UCSD-AML1 (cell line): ENCODE results near the gene TP53I11.

ENCODE experiments used
- DNase-seq: peaks from one replicate; lab custom pipeline; 2025; ENCODE audit not compliant: unreplicated experiment; lab: John Stamatoyannopoulos, UW

The TP53I11 gene

GRCh38 chr11:44979543-44980399 is 29.1 kb upstream of the TP53I11 start:
- no peak for DNase-seq

DNA sequence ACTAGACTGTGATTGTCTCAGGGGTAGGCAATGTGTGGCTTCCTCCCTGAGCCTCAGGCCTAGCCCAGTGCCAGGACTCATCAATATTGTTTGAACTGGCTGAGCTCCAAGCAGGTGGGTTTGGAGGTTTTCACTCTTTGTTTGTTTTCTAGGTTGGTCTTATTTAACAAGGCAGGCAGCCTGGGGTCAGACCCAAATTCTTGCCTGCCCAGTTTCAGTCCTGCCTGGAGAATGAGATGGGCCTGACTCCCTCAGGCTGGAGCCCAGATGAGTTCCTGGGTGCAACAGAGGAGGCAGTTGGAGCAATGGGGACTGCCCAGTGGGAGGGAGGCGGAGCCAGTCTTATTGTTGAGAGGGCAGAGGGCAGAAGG is 28.3 kb upstream of the TP53I11 start:
- DNase-seq, result no peak

- no peak for DNase-seq
These were observed 27.7 kb upstream of the TP53I11 start for GRCh38 chr11:44978274-44978960.

- DNase-seq, result no peak
These were observed 26.9 kb upstream of the TP53I11 start for GRCh38 chr11:44977493-44977984.

GRCh38 chr11:44976576-44976975 is 25.9 kb upstream of the TP53I11 start:
- no peak for DNase-seq

- DNase-seq, result no peak
These were observed 23.8 kb upstream of the TP53I11 start for GRCh38 chr11:44974402-44975000.

DNA sequence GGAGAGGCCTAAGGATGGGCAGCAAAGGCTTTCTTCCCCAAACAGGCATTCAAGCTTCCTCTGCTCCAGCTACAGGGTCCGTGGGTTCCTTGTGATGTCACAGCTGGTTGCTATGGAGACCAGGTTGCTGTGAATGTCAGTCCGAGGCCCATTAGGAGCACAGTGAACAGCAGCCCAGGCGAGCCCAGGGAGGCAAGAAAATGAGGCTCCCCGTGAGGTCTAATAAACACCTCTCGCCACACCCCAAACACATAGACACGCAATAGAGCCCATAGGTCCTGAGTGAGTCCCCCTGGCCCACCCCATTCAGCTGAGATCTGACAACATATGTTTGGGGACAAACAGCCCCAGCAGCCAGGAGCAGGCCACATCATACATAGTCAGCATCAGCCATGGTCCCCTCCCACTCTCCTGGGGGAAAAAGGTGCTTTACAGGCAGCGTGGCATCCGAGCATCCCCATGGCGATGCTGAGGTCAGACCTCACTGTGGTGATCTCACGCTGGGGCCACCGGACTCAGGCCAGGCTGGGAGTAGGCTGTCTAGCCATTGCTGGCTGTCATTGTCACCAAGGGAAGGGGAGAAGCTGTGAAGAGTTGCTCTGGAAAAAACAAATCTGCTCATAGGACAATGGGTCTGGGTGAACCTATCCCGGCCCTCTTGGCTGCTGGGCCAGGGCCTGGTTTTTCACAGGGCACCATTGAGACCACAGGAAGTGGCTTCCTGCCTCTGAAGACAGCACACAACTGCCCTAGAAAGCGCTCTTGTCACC is 23.1 kb upstream of the TP53I11 start:
- no peak for DNase-seq

- no peak for DNase-seq
These were observed 22.2 kb upstream of the TP53I11 start for GRCh38 chr11:44972746-44973435.

DNA sequence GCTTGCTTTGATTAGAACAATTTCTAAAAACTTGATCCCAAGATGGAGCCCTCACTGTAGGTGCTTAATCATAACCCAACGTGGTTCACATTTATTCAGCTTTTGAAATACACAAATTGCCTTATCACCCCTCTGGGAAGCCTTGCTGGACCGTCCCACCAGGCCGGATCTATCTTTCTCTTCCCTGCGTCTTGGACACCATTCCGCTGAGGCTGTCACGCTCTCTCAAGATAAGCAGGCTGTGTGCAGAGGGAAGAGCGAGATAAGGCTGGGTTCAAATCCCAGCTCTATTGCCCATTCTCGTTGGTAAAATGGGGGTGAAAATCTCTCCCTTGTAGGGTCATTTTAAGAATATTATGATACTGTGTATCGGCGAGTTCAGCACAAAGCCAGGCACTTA is 20.5 kb upstream of the TP53I11 start:
- DNase-seq, result no peak

GRCh38 chr11:44970293-44970692 is 19.6 kb upstream of the TP53I11 start:
- no peak for DNase-seq

- DNase-seq, result no peak
These were observed 19.1 kb upstream of the TP53I11 start for GRCh38 chr11:44969651-44970252.

GRCh38 chr11:44968510-44968909 is 17.8 kb upstream of the TP53I11 start:
- no peak for DNase-seq

DNA sequence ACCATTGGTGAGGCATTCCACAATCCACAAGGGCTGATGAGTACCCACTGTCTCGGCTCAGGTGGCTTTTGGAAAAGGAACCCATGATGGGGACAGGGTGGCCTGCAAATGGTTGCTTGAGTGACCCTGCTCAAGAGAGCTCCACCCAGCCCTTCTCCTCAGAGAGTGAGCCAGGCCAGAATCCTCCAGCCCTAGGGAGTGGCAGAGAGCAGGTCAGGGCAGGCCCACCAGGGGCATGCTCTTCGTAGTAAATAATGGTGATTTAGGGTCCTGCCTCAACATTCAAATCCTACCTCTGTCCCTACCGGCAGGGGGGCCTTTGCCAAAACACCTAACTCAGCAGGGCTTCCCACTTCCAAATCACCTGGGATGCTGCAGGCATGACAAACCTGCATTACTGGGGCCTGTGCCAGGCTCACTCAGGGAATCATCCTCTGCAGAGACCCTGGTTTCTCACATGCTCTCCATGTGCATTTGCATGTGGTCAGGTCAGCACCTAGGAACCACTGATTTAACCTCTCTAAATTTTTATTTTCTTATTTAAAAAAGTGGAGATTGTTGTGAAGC is 17.3 kb upstream of the TP53I11 start:
- no peak for DNase-seq

GRCh38 chr11:44966694-44967093 is 16.0 kb upstream of the TP53I11 start:
- DNase-seq, result no peak

DNA sequence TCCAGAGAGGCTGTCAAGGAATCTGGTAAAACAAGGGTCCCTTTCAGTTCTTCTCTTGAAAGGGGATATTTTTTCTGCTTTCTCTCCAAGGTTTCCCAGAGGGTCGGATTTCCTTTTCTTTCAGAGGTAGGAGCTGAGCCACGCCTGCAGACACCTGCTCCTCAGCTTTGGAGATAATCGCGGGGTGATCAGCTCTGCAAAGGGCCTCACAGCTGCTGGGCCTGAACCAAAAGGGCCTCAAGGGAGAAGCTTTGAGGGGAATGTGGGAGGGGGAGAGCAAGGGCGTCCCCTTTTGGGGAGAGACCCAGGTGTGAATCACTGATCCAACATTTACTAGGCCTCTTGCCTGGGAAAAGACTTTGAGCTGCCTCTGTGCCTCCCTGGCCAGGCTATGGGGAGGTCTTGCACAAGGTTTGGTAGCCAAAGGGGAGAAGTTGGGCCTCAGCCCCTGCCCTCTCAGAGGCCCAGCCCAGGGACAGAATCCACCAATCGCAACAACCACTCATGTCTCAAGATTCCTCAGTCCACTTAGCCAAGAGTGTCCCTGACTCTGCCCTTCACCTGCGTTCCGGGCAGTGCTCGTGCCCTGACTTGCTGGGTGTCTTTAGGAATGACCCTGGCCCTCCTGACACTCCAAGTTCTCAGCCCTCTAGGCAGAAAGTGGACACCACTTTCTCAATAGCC is 14.0 kb upstream of the TP53I11 start:
- DNase-seq, result no peak

- DNase-seq, result no peak
These were observed 13.3 kb upstream of the TP53I11 start for GRCh38 chr11:44963948-44964347.

DNA sequence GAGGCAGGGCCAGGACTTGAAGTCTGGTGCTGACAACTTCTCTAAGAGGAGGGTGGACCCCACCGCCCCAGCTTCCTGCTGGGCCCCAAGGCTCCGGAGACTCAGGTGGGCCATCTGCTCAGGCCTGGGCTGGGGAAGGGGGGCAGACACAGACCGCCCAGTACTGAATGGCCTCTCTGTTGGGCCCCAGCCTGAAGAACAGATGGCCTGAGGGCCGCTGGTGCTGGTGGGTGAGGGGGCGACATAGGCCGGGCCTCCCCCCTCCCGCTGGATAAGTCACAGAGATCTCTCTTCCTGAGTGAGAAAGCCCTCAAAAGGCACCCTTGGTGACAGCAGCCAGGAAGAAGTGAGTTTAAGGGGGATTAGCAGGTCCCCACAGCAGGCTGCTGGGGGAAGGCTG is 12.5 kb upstream of the TP53I11 start:
- no peak for DNase-seq

- no peak for DNase-seq
These were observed 11.8 kb upstream of the TP53I11 start for GRCh38 chr11:44962464-44962863.

DNA sequence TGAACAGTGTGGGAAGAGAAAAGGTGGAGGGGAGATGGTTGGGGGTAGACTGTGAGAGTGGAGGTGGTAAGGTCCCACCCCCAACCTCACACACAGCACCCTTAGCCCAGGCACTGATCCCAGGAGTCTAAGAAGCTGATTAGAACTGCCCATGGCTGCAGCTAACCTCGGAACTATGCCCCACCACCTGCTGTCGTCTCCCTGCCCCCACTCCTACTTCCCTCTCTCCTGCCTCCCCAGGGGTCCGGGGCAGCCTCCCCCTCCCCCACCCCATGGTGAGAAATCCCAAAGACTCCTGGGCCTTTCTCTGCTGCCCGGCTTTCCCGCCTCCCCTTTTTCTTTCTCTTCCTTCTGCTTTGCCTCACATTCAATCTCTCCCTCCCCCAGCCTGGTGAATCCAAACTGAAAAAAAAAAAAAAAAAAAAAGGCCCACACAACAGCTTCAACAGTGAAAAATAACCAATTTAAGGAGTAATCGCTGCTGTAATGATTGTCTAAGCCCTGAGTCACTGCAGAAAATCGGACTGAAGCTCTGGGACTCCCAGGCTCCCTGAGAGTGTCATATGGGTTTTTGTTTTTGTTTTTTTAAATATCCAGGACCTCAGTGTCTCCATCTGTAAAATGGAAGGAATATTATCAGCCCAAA is 9.6 kb upstream of the TP53I11 start:
- no peak for DNase-seq
